HG02970 (cell line): Measurements from ENCODE around the gene UBTD2.
A peak's percentile ranks its signal among the peaks of the same experiment; 100 is the strongest.
"Not testable (repeated sequence)": the region's sequence is repeated elsewhere in the genome, so short reads cannot be mapped to it uniquely, and the experiment has no call there.

ENCODE experiments used
- ATAC-seq: cut with Tn5 transposase; IDR thresholded peaks from one replicate; pipeline ENCODE4 v1.9.1; 2021; ENCODE audit warnings: mild to moderate bottlenecking, moderate library complexity, moderate number of reproducible peaks; ENCODE audit not compliant: unreplicated experiment, low FRiP score

The UBTD2 gene

DNA sequence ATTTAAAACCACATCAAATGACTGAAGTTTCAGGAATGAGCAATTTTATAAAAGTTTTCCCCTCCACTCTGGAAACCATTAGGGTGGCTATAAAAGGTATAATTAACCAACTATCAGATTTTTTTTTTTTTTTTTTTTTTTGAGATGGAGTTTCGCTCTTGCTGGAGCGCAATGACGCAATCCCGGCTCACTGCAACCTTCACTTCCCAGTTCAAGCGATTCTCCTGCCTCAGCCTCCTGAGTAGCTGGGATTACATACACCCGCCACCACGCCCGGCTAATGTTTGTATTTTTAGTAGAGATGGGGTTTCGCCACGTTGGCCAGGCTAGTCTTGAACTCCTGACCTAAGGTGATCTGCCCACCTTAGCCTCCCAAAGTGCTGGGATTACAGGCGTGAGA lies 77.6 kb downstream of the UBTD2 start:
- not testable (repeated sequence) for ATAC-seq

- no peak for ATAC-seq
Measured at GRCh38 chr5:172200476-172200875, 83.1 kb downstream of the UBTD2 start.

- ATAC-seq, result no peak
Measured at GRCh38 chr5:172199446-172199845, 84.1 kb downstream of the UBTD2 start.

GRCh38 chr5:172197775-172198174 lies 85.8 kb downstream of the UBTD2 start:
- ATAC-seq, result not testable (repeated sequence)

- no peak for ATAC-seq
Measured at GRCh38 chr5:172194985-172195774, 88.4 kb downstream of the UBTD2 start.

DNA sequence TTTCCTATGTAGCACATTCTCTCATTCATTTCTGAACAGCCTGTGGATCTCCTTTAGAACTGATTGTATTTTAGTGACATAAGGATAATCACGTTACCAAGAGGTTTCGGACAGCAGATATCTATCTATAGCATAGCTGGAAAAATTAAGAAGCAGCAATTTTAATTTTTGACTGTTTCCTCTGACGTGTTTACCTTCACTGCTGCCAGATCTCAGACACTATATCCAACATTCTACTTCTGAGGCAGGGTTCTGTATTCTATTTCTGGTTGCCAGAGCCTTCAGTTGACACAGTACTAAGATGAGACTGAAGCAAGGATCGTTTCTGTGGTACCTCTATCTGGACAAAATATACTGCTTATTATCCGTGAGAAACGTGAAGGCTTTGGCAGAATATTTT lies 89.7 kb downstream of the UBTD2 start, which contains the start of gene EFCAB9:
Gene EFCAB9 (plus strand): TSS at position 301 of the 400 bp plus-strand sequence. CDS start 1 bp downstream, at position 302.
- ATAC-seq, result no peak

DNA sequence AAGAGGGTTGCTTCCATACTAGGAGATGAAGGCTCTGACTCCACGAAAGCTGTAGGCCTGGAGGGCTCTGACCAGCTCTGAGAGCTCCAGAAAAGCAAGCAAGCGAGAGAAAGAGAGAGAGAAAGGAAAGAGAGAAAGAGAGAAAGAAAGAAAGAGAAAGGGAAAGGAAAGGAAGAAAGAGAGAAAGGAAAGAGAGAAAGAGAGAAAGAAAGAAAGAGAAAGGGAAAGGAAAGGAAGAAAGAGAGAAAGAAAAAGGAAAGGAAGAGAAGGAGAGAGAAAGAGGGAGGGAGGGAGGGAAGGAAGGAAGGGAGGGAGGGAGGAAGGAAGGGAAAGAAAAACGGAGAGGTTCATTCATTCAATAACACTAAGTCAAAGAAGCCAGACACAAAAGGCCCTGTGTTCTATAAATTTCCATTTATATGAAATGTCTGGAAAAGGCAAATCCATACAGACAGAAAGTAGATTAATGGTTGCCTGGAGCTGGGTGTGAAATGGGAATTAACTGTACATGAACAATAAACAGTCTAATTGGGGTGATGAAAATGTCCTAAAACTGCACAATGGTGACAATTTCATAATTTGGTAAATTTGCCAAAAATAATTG lies 93.8 kb downstream of the UBTD2 start:
- ATAC-seq, result no peak

- no peak for ATAC-seq
Measured at GRCh38 chr5:172188893-172189692, 94.5 kb downstream of the UBTD2 start.

- ATAC-seq, result peak; percentile 71
Measured at GRCh38 chr5:172188033-172188892, 95.3 kb downstream of the UBTD2 start, which contains the start of gene STK10. STK10 (minus strand) TSS chr5:172188224; CDS start chr5:172188042, 182 bp downstream.

DNA sequence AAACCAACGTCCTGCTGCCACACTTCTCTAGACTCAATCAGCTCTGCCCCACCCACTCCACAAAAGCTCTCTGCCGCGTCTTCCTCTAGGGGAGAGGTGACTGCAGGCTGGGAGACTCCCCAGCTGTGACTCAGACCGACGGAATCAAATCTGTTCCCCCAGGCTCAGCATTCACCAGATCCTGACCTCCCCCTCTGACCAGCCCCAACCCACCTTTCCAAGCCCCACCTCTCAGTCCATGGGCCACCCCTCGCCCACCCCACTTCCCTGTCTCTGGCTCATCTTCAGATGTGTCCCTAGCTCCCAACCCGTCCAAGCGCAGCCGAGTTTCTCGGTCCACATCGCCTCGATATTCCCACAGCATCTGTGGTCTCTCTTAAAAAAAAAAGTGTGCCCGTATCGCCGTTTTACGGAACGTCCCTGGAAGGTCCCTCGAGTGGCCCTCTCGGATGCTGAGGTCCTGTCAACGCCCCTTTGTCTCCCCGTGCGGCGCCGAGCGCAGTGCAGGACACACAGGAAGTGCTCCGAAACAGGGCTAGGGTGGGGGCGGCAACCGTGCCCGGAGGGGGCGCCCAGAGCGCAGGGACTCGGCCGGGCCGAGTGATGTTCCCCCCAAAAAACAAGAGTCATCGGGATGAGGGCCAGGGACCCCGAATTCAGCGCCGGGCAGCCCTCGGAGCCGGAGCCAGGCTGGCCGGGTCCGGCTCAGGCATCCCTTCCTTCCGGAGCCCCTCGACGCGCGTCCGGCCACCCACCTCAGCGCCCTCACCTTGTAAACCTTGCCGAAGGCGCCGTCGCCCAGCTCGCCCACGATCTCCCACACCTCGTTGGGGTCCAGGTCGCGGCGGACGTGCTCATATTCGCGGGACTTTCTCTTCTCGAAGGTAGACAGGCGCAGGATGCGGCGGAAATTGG lies 96.2 kb downstream of the UBTD2 start:
- ATAC-seq, result peak; percentile 21

- ATAC-seq, result no peak
Measured at GRCh38 chr5:172186114-172186695, 97.4 kb downstream of the UBTD2 start.

GRCh38 chr5:172185096-172185461 lies 98.5 kb downstream of the UBTD2 start:
- no peak for ATAC-seq

DNA sequence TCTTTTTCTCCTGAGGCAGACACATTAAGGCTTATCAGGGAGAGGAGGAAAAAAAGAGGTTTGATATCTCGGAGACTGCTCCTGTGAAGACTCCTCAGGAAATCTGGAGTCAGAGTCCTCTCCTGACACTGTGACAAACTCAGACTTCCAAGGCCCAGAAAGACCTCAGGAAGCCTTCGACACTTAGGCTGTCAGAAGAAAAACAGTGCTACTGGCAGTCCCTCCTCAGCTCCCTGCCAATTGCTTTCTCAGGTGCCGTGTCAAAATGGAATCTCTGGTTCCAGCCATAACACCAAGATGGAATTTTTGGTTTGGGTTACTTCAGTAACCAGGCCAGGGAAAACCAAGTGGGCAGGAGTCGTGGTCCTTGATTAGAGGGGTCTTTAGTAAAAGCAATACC lies 99.7 kb downstream of the UBTD2 start:
- no peak for ATAC-seq

DNA sequence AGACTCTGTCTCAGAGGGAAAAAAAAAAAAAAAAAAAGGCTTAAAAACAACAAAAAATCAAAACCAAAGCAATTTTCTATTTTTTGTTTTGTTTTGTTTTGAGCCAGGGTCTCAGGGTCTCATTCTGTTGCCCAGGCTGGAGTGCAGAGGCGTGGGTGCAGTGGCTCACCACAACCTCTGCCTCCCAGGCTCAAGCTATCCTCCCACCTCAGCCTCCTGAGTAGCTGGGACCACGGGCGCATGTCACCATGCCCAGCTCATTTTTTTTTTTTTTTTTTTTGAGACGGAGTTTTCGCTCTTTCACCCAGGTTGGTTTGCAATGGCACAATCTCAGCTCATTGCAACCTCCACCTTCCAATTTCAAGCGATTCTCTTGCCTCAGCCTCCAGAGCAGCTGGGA lies 101.3 kb downstream of the UBTD2 start:
- ATAC-seq, result no peak

GRCh38 chr5:172180936-172181335 lies 102.6 kb downstream of the UBTD2 start:
- ATAC-seq, result no peak

- no peak for ATAC-seq
Measured at GRCh38 chr5:172178991-172179989, 104.3 kb downstream of the UBTD2 start.

DNA sequence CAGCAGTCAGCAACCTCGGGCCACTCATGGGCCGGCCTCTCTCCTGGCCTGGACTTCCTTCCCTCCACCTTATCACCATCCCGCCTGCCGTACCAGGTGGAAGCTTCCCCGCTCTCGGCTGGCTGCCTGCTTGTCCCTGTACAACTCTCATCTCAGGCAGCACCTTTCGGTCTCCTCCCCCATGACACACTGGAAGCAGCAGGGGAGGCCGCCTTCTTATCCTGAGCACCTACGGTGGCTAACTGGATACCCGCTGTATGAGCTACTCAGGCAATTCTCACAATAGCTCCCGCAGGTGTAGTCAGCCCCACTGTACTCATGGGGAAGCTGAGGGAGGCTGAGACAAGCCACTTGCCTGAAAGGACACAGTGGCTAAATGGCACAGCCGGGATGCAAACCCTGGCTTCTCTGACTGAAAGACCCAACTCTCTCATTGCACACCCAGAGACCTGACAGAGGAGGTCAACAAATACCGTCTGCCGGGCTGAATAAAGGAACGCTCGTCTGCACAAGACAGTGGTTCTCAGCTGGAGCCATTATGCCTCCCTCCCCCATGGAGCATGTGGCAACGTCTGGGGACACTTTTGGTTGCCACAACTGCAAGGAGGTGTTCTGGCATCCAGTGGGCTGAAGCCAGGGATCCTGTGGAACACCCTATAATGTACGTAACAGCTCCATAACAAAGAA lies 105.1 kb downstream of the UBTD2 start:
- ATAC-seq, result no peak
